Testis (tissue), 3 donors: Measurements from ENCODE around the gene PAQR8. TPM values are rescaled to one million over a fixed set of nuclear protein-coding genes. Genes with fewer than 3 reads are reported as not detected.

Experiments
- DNase-seq: peaks from one replicate; pipeline ENCODE4 v3.0.0-alpha.2; 2019
- H3K27ac ChIP-seq, 2 donors: fragments of 200-600 bp; sonication (generic); one replicate each; pipeline ENCODE4 v1.5.1; 2019
- H3K27me3 ChIP-seq: fragments of 200-600 bp; sonication (generic); one replicate; pipeline ENCODE4 v1.5.1; 2019
- H3K36me3 ChIP-seq: fragments of 200-600 bp; sonication (generic); one replicate; pipeline ENCODE4 v1.5.1; 2017; ENCODE audit warnings: low read depth; ENCODE audit errors: missing control alignments
- H3K4me1 ChIP-seq: fragments of 200-600 bp; sonication (generic); one replicate; pipeline ENCODE4 v1.5.1; 2019
- H3K4me3 ChIP-seq, 2 donors: fragments of 200-600 bp; sonication (generic); one replicate each; pipeline ENCODE4 v1.5.1; 2017 to 2019
- H3K9me3 ChIP-seq: fragments of 200-600 bp; sonication (generic); one replicate; pipeline ENCODE4 v1.5.1; 2017
- CTCF ChIP-seq, 3 experiments: fragments of 450-650 bp in 2 of 3; fragments of 200-600 bp in 1 of 3; sonication (generic) in 1 of 3; IDR thresholded peaks; one replicate each; pipeline ENCODE4 v1.5.1; 2016 to 2019; ENCODE audit warnings: antibody characterized with exemption in 3 of 3, mild to moderate bottlenecking in 2 of 3, moderate library complexity in 1 of 3
- POLR2A ChIP-seq: fragments of 450-650 bp; IDR thresholded peaks from one replicate; pipeline ENCODE4 v1.6.1; 2017; ENCODE audit warnings: antibody characterized with exemption, mild to moderate bottlenecking, moderate library complexity
- WGBS, 2 donors: methylation state at CpG; one replicate each; pipeline ENCODE4 v1.1.5; 2018; 5-methylcytosine and 5-hydroxymethylcytosine counted together
- intact Hi-C: fragments of 100-400 bp; cut with DNase I; formaldehyde crosslinking; loops from one replicate; pipeline ENCODE4 v1.15.1; 2023; ENCODE audit warnings: low total_unique reads
- polyA plus RNA-seq: library from polyadenylated mRNA; stranded (reverse); fragments of 350-450 nt; fragmentation: Illumina TruSeq; extraction: RNeasy Lipid Tissue Mini Kit (QIAGEN cat#74804); gene quantifications from one replicate; pipeline ENCODE4 v1.2.3, GENCODE V29; 2014; ENCODE audit warnings: low read depth, low replicate concordance; ENCODE audit not compliant: insufficient read depth
- total RNA-seq, 2 donors: library from RNA; depleted of rRNA; stranded (reverse); fragments of >200 nt; gene quantifications; one replicate each; pipeline ENCODE4 v1.2.3, GENCODE V29; 2016

Gene PAQR8
- total and polyA plus RNA-seq, 3 donors from 2014 or later, result 8.3 to 11.0 (median 9.0) TPM

GRCh38 chr6:52375780-52376556 is 14.0 kb downstream of the PAQR8 start:
- Histone ChIP-seq H3K4me1 (peaks cover 20% of the 10 kb centered on the region), H3K36me3 (no peaks in the 10 kb centered on the region), H3K27ac (peak overlapping the region in 1 of 2 donors; percentile 48), H3K4me3 (no peak overlapping the region), H3K9me3 (no peaks in the 10 kb centered on the region), H3K27me3 (no peaks in the 10 kb centered on the region)
- DNase-seq, result peak; percentile 34
- intact Hi-C loops, result loop anchor here (10.0 kb wide), 1 partner anchor 71 kb away; no protein-coding TSS in a partner anchor
- 77 to 88% methylated on average over 2 of the region's 2 CpGs for WGBS, 2 donors
- TF ChIP-seq POLR2A (no peak), CTCF (IDR thresholded peaks at IDR 0.05) (no peak)

- DNase-seq, result peak; percentile 72
- 41 to 61% methylated on average over 3 of the region's 3 CpGs for WGBS, 2 donors
- intact Hi-C loops, result loop anchor here (10.0 kb wide), 1 partner anchor 72 kb away; no protein-coding TSS in a partner anchor
- no peak for TF ChIP-seq POLR2A
- TF ChIP-seq CTCF (IDR thresholded peaks at IDR 0.05), result no peak
- peaks cover 20% of the 10 kb centered on the region for H3K4me1 ChIP-seq
- no peaks in the 10 kb centered on the region for H3K9me3 ChIP-seq
- H3K4me3 ChIP-seq, result no peak overlapping the region
- H3K27me3 ChIP-seq, result no peaks in the 10 kb centered on the region
- peak overlapping the region; percentile 46 to 56 for H3K27ac ChIP-seq
- no peaks in the 10 kb centered on the region for H3K36me3 ChIP-seq
Observed at GRCh38 chr6:52376763-52377162, 14.8 kb downstream of the PAQR8 start.

- H3K27me3 ChIP-seq, result no peaks in the 10 kb centered on the region
- no peaks in the 10 kb centered on the region for H3K9me3 ChIP-seq
- peaks cover 20% of the 10 kb centered on the region for H3K4me1 ChIP-seq
- H3K4me3 ChIP-seq, result no peak overlapping the region
- intact Hi-C loops, result loop anchor here (10.0 kb wide), 1 partner anchor 73 kb away; no protein-coding TSS in a partner anchor
- TF ChIP-seq CTCF (IDR thresholded peaks at IDR 0.05), result no peak
- no peak for TF ChIP-seq POLR2A
- H3K36me3 ChIP-seq, result no peaks in the 10 kb centered on the region
- DNase-seq, result no peak
- WGBS, 2 donors, result 55 to 63% methylated on average over 3 of the region's 3 CpGs
- peak overlapping the region; percentile 46 to 56 for H3K27ac ChIP-seq
Observed at GRCh38 chr6:52377538-52378221, 15.7 kb downstream of the PAQR8 start.

- Histone ChIP-seq H3K9me3 (no peaks in the 10 kb centered on the region), H3K27ac (no peak overlapping the region), H3K27me3 (no peaks in the 10 kb centered on the region), H3K4me3 (no peak overlapping the region), H3K36me3 (no peaks in the 10 kb centered on the region), H3K4me1 (peaks cover 16% of the 10 kb centered on the region)
- intact Hi-C loops, result no loop called here
- no peak for DNase-seq
- TF ChIP-seq POLR2A (no peak), CTCF (IDR thresholded peaks at IDR 0.05) (no peak)
- WGBS, 2 donors, result 92% methylated on average over 4 of the region's 4 CpGs
Observed at GRCh38 chr6:52381249-52381648, 19.3 kb downstream of the PAQR8 start.
